K562 (cell line): ENCODE results near the gene DOLPP1. TPM values are rescaled to one million over a fixed set of nuclear protein-coding genes. Genes with fewer than 3 reads are reported as not detected.
A peak's percentile ranks its signal among the peaks of the same experiment; 100 is the strongest.

Experiments
- ARHGAP35 ChIP-seq: fragments of 450-650 bp; IDR thresholded peaks from 2 replicates; pipeline ENCODE4 v1.6.1; 2018; ENCODE audit not compliant: partially characterized antibody
- BCOR ChIP-seq: fragments of 450-650 bp; IDR thresholded peaks from 2 replicates; pipeline ENCODE4 v1.6.1; 2016
- BRF1 ChIP-seq: IDR thresholded peaks from 3 replicates; pipeline ENCODE4 v1.6.1; 2011; ENCODE audit warnings: borderline replicate concordance, mild to moderate bottlenecking; ENCODE audit not compliant: insufficient read length; ENCODE audit errors: extremely low read depth
- E2F3 ChIP-seq: fragments of 250-450 bp; sonication (Bioruptor Pico); IDR thresholded peaks from 2 replicates; pipeline ENCODE4 v1.4.0; 2020; ENCODE audit warnings: mild to moderate bottlenecking
- ESRRB ChIP-seq: fragments of 250-450 bp; sonication (Bioruptor Pico); IDR thresholded peaks from 2 replicates; pipeline ENCODE4 v1.5.0; 2020; ENCODE audit warnings: mild to moderate bottlenecking, moderate library complexity, borderline replicate concordance
- FOSL1 ChIP-seq: fragments of 200-800 bp; sonication (Bioruptor generic); conservative IDR thresholded peaks from 2 replicates; pipeline ENCODE4 v1.6.1; 2016; ENCODE audit warnings: missing genetic modification characterization, missing compliant biosample characterization
- FOXM1 ChIP-seq, 2 experiments: fragments of 450-650 bp in 1 of 2; sonication (generic) in 1 of 2; formaldehyde crosslinking in 1 of 2; IDR thresholded peaks; 2 replicates each; pipeline versions ENCODE4 v1.6.1 to v1.9.0; 2017 to 2022; ENCODE audit warnings: low read depth in 2 of 2, mild to moderate bottlenecking in 2 of 2, missing genetic modification reagents in 1 of 2, moderate library complexity in 1 of 2
- GTF2A2 ChIP-seq: IDR thresholded peaks from 2 replicates; pipeline ENCODE4 v1.6.1; 2016; ENCODE audit warnings: mild to moderate bottlenecking, missing genetic modification characterization, missing compliant biosample characterization
- HCFC1 ChIP-seq: IDR thresholded peaks from 2 replicates; pipeline ENCODE4 v1.6.1; 2012; ENCODE audit warnings: low read depth, low read length, improper control_type of control experiment
- HDAC1 ChIP-seq, 2 experiments: fragments of 450-650 bp; IDR thresholded peaks; 2 replicates each; pipeline ENCODE4 v1.6.1; 2016 to 2017; ENCODE audit warnings: inconsistent platforms in 1 of 2, mild to moderate bottlenecking in 1 of 2, moderate library complexity in 1 of 2
- MAZ ChIP-seq, 2 experiments: fragments of 450-650 bp in 1 of 2; sonication (generic) in 1 of 2; formaldehyde crosslinking; IDR thresholded peaks in 1 of 2; conservative IDR thresholded peaks in 1 of 2; 2 replicates each; pipeline versions ENCODE4 v1.4.0 to v1.5.0; 2020; ENCODE audit warnings: mild to moderate bottlenecking in 1 of 2, missing genetic modification reagents in 1 of 2
- NFE2L1 ChIP-seq: fragments of 450-650 bp; IDR thresholded peaks from 2 replicates; pipeline ENCODE4 v1.6.1; 2016; ENCODE audit warnings: missing genetic modification characterization, low read depth, mild to moderate bottlenecking, missing compliant biosample characterization, moderate library complexity, borderline replicate concordance
- POLR2A ChIP-seq: fragments of 450-650 bp; conservative IDR thresholded peaks from 2 replicates; pipeline ENCODE4 v1.6.1; 2016
- STAG1 ChIP-seq: sonication (generic); formaldehyde crosslinking; IDR thresholded peaks from 2 replicates; pipeline ENCODE4 v1.5.0; 2020; ENCODE audit warnings: missing genetic modification reagents, borderline replicate concordance
- TCF7L2 ChIP-seq: fragments of 150-350 bp; IDR thresholded peaks from 2 replicates; pipeline ENCODE4 v1.6.1; 2016; ENCODE audit warnings: low read depth, mild to moderate bottlenecking, low read length, moderate library complexity
- TSC22D4 ChIP-seq: fragments of 450-650 bp; IDR thresholded peaks from 2 replicates; pipeline ENCODE4 v1.6.1; 2016; ENCODE audit warnings: missing genetic modification characterization, missing biosample characterization, control low read depth
- ZNF408 ChIP-seq: fragments of 250-450 bp; sonication (Bioruptor Pico); IDR thresholded peaks from 2 replicates; pipeline ENCODE4 v1.4.0; 2020; ENCODE audit warnings: low read depth, mild to moderate bottlenecking, moderate library complexity
- ZNF551 ChIP-seq: fragments of 250-450 bp; sonication (Bioruptor Pico); IDR thresholded peaks from 2 replicates; pipeline ENCODE4 v1.5.0; 2021; ENCODE audit warnings: mild to moderate bottlenecking, moderate library complexity
- ZNF830 ChIP-seq: fragments of 250-450 bp; sonication (Bioruptor Pico); IDR thresholded peaks from 2 replicates; pipeline ENCODE4 v1.5.0; 2021; ENCODE audit warnings: mild to moderate bottlenecking
- polyA plus RNA-seq, 8 experiments: library from polyadenylated mRNA; depleted of rRNA in 4 of 8; stranded (reverse) in 5 of 8; unstranded in 3 of 8; fragments of >200 nt; fragmentation: Nextera tagmentation in 2 of 8; fragmentation: Illumina TruSeq in 1 of 8; extraction: Ambion mirVana in 2 of 8; extraction: Trizol in 1 of 8; gene quantifications; 2 replicates each; pipeline versions ENCODE4 v1.2.1 to v1.2.3, GENCODE V29; 2011 to 2014; ENCODE audit warnings: inconsistent platforms in 1 of 8, missing spikeins in 1 of 8
- total RNA-seq, 7 experiments: library from RNA; depleted of rRNA in 6 of 7; stranded (reverse); fragments of >200 nt in 6 of 7; fragmentation: Illumina TruSeq in 2 of 7; extraction: Trizol in 2 of 7; gene quantifications; 2 replicates each; pipeline versions ENCODE4 v1.2.1 to v1.2.3, GENCODE V29; 2011 to 2021; ENCODE audit warnings: low replicate concordance in 1 of 7
- TF ChIP-seq, protein P1 (sequence below): sonication (generic); formaldehyde crosslinking; IDR thresholded peaks from 2 replicates; pipeline ENCODE4 v1.8.0; 2023; ENCODE audit warnings: mild to moderate bottlenecking, missing genetic modification reagents
- TF ChIP-seq, protein P2 (sequence below), 2 experiments: fragments of 250-450 bp in 1 of 2; fragments of 450-650 bp in 1 of 2; sonication (Bioruptor Pico) in 1 of 2; IDR thresholded peaks; 2 replicates each; pipeline versions ENCODE4 v1.6.1 to v1.8.0; 2016 to 2021; ENCODE audit warnings: mild to moderate bottlenecking in 2 of 2, moderate library complexity in 2 of 2, missing compliant biosample characterization in 1 of 2, missing genetic modification characterization in 1 of 2
- TF ChIP-seq, protein P3 (sequence below): fragments of 250-450 bp; sonication (Bioruptor Pico); IDR thresholded peaks from 2 replicates; pipeline ENCODE4 v1.8.0; 2022; ENCODE audit warnings: moderate library complexity, mild to moderate bottlenecking, inconsistent platforms
- TF ChIP-seq, protein P4 (sequence below): fragments of 250-450 bp; sonication (Bioruptor Pico); IDR thresholded peaks from 2 replicates; pipeline ENCODE4 v1.5.0; 2020; ENCODE audit warnings: mild to moderate bottlenecking

Gene DOLPP1
- total and polyA plus RNA-seq, 9 of the 15 experiments (the other 6 are each of a cell fraction or from before 2014, with no cell fraction given), result 3.0 to 39.8 (median 30.5) TPM

DNA sequence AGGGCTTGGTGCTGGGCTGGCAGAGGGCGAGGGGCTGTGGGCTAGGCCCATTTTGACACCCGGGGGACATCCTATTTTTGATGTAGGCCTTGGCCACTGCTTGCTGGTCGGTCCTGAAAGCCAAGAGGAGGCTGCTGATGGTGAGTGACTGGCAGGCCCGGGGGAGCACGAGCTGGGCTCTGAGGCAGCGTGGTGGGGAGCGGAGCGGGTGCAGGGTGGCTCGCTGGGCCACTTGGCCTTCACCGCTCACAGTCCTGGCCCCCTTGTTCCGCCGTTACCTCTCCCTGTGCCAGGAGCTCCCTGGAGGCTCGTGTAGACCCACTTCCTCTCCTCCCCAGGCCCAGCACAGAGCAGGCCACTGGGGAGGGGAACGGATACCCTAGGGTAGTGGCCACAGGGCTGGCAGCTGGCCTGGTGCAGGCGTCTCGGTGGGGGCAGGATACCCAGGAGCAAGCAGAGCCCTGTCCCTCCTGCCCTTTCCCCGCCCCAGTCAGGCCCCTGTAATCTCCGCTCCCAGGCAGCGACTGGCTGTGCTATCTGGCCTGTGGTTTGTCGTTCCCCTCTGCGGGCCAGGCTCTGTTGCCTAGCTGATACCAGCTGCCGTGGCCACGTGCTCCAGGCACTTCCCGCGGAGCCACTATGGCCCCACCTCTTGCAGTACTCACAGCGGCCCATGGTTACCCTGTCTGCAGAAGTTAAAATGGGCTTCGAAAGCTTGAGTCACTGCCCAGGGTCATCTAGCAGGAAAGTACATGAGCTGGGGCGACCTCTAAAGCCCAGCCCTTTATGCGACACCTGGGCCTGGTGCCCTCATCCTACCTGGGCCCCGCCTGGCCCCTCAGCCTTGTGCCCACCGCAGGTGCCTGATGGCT lies 11.7 kb upstream of the DOLPP1 start (continued):
- no peak for TF ChIP-seq TSC22D4 (tag)
- peak; percentile 96 to 99 for TF ChIP-seq MAZ (CRISPR knock-in tag; conservative IDR thresholded peaks at IDR 0.05 in 1 of 2, IDR thresholded peaks at IDR 0.05 in 1 of 2)
- TF ChIP-seq, protein P1, sequence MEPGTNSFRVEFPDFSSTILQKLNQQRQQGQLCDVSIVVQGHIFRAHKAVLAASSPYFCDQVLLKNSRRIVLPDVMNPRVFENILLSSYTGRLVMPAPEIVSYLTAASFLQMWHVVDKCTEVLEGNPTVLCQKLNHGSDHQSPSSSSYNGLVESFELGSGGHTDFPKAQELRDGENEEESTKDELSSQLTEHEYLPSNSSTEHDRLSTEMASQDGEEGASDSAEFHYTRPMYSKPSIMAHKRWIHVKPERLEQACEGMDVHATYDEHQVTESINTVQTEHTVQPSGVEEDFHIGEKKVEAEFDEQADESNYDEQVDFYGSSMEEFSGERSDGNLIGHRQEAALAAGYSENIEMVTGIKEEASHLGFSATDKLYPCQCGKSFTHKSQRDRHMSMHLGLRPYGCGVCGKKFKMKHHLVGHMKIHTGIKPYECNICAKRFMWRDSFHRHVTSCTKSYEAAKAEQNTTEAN (CRISPR knock-in tag), result no peak
- TF ChIP-seq, protein P2, sequence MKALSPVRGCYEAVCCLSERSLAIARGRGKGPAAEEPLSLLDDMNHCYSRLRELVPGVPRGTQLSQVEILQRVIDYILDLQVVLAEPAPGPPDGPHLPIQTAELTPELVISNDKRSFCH (CRISPR knock-in tag; IDR thresholded peaks at IDR 0.05), result no peak
- TF ChIP-seq, protein P2 (tag; IDR thresholded peaks at IDR 0.05), result peak; percentile 96
- no peak for TF ChIP-seq STAG1 (CRISPR knock-in tag)
- no peak for TF ChIP-seq BRF1
- TF ChIP-seq FOSL1 (tag), result peak; percentile 69
- TF ChIP-seq ARHGAP35, result no peak
- no peak for TF ChIP-seq POLR2A
- no peak for TF ChIP-seq TCF7L2
- no peak for TF ChIP-seq ESRRB
- no peak for TF ChIP-seq ZNF408
- peak; percentile 94 for TF ChIP-seq FOXM1 (IDR thresholded peaks at IDR 0.05; ENCODE audit: low read depth)
- no peak for TF ChIP-seq FOXM1 (CRISPR knock-in tag; IDR thresholded peaks at IDR 0.05; ENCODE audit: low read depth)
- TF ChIP-seq ZNF830, result no peak
- TF ChIP-seq, protein P3, sequence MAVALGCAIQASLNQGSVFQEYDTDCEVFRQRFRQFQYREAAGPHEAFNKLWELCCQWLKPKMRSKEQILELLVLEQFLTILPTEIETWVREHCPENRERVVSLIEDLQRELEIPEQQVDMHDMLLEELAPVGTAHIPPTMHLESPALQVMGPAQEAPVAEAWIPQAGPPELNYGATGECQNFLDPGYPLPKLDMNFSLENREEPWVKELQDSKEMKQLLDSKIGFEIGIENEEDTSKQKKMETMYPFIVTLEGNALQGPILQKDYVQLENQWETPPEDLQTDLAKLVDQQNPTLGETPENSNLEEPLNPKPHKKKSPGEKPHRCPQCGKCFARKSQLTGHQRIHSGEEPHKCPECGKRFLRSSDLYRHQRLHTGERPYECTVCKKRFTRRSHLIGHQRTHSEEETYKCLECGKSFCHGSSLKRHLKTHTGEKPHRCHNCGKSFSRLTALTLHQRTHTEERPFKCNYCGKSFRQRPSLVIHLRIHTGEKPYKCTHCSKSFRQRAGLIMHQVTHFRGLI (CRISPR knock-in tag), result no peak; the same call in 1 of the 2 replicates
- peak; percentile 26; the same call in 1 of the 2 replicates for TF ChIP-seq HCFC1
- TF ChIP-seq, protein P4, sequence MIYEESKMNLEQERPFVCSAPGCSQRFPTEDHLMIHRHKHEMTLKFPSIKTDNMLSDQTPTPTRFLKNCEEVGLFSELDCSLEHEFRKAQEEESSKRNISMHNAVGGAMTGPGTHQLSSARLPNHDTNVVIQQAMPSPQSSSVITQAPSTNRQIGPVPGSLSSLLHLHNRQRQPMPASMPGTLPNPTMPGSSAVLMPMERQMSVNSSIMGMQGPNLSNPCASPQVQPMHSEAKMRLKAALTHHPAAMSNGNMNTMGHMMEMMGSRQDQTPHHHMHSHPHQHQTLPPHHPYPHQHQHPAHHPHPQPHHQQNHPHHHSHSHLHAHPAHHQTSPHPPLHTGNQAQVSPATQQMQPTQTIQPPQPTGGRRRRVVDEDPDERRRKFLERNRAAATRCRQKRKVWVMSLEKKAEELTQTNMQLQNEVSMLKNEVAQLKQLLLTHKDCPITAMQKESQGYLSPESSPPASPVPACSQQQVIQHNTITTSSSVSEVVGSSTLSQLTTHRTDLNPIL, result no peak
- TF ChIP-seq NFE2L1 (tag), result no peak
- TF ChIP-seq GTF2A2 (tag), result no peak
- peak; percentile 74; the same call in 1 of the 2 replicates for TF ChIP-seq E2F3
- TF ChIP-seq HDAC1 (IDR thresholded peaks at IDR 0.05), result peak; percentile 28 to 94; a peak in 3 of 4 replicates
- TF ChIP-seq ZNF551 (CRISPR knock-in tag), result no peak
- peak; percentile 93 for TF ChIP-seq BCOR
